Right cardiac atrium (tissue), 5 donors: ENCODE measurements around the gene BICC1. TPM values are rescaled to one million over a fixed set of nuclear protein-coding genes. Genes with fewer than 3 reads are reported as not detected.

Source experiments
- ATAC-seq, 2 donors: fragments of 200-7000 bp; cut with Tn5 transposase; one replicate each; pipeline versions ENCODE4 v1.8.0 to v1.9.1; 2020; ENCODE audit warnings: moderate library complexity in 2 of 2, mild to moderate bottlenecking in 1 of 2
- DNase-seq, 3 donors: peaks; one replicate each; pipeline ENCODE4 v3.0.0-alpha.2; 2020
- H3K27ac ChIP-seq: one replicate; pipeline ENCODE4 v1.5.1; 2013; ENCODE audit warnings: mild to moderate bottlenecking, low read length, control low read depth, moderate library complexity
- H3K27me3 ChIP-seq: one replicate; pipeline ENCODE4 v1.6.1; 2013; ENCODE audit not compliant: control insufficient read depth, insufficient read depth
- H3K4me1 ChIP-seq: one replicate; pipeline ENCODE4 v1.6.1; 2013; ENCODE audit warnings: low read length; ENCODE audit not compliant: control insufficient read depth, insufficient read depth
- H3K4me3 ChIP-seq: one replicate; pipeline ENCODE4 v1.5.1; 2013; ENCODE audit warnings: low read length, control low read depth
- H3K9me3 ChIP-seq: one replicate; pipeline ENCODE4 v1.6.1; 2013; ENCODE audit warnings: low read length; ENCODE audit not compliant: control insufficient read depth
- WGBS: extraction: QIAGEN DNeasy Blood & Tissue Kit; methylation state at CpG from one replicate; pipeline ENCODE4 v1.1.7; 2013; 5-methylcytosine and 5-hydroxymethylcytosine counted together
- intact Hi-C, 4 donors: fragments of 100-400 bp; cut with DNase I; formaldehyde crosslinking; loops; one replicate each; pipeline versions ENCODE4 v1.11.0 to v1.14.0; 2022 to 2023
- long read RNA-seq, 4 donors: library from polyadenylated mRNA; unstranded; transcript quantifications; one replicate each; pipeline ENCODE4 v2.0.0, GENCODE V29; 2020 to 2021
- polyA plus RNA-seq: library from polyadenylated mRNA; stranded (reverse); fragments of 200-250 nt; gene quantifications from one replicate; pipeline ENCODE4 v1.2.3, GENCODE V29; 2013
- total RNA-seq, 4 donors: library from RNA; stranded (reverse); fragmentation: NEBNext Ultra II Directional; extraction: Animal tissue kit (Norgen Biotek cat#: 25700); gene quantifications; one replicate each; pipeline ENCODE4 v1.2.1, GENCODE V29; 2021
- donor health status: healthy with polysubstance abuse.
- donor health status: DM: no; HTN: yes; CAD: no.
- donor health status: DM: no; HTN: no; CAD: no.
- donor health status: DM: no; HTN: yes; CAD: no; lungs with severe emphysema.
- donor health status: DM: yes; HTN: yes; CAD: no.

The BICC1 gene
- total RNA-seq (10 to 100 TPM; 11.9 to 15.9 (median 14.5) TPM), polyA plus RNA-seq (5.2 TPM)
- long read RNA-seq, donor 1, partial matches to known transcripts: 3 of 9 reads
- long read RNA-seq, donor 1, other reads (novel, unspliced or antisense): 6 of 9 reads
- long read RNA-seq, donor 2, partial matches to known transcripts: 1 of 1 reads
- long read RNA-seq, donor 2, other reads (novel, unspliced or antisense): 0 of 1 reads
- long read RNA-seq, donor 3, partial matches to known transcripts: 7 of 10 reads
- long read RNA-seq, donor 3, other reads (novel, unspliced or antisense): 3 of 10 reads
- long read RNA-seq, donor 4: 0 reads

DNA sequence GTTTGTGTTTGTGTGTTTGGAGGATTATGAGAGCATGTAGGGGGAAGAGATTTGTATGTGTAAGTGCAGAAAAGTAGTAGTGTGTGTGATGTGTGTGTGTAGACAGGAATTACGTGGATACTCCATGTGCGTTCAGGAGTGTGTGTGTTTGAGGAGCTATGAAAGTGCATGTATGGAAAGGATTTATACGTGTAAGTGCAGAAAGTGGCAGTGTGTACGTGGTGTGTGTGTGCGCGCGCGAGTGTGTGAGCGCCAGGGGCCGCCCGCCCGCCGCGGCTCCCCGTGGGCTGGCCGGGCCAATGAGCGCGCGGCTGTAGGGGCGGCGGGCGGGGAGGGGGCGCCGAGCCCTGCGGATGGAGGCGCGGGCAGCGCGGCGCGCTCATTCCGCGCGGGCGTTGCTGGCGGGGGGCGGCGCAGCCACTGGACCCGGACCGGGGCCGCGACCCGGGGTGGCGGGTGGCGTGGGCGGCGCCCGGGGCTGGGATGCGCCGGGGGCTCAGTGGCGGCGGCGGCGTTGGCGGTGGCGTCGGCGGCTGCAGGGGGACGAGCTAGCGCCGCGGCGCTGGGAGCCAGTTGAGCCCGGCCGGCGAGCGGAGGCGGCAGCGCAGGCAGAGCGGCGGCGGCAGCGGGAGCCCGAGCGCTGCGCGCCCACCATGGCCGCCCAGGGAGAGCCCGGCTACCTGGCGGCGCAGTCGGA lies at the start of gene BICC1:
TSS of gene BICC1 (plus strand) at position 382 of the 697 bp plus-strand sequence. CDS start at position 654, 272 bp downstream.
- H3K27ac ChIP-seq: peak within 1 kb of the TSS; percentile 68
- peak within 1 kb of the TSS; percentile 76 for H3K4me3 ChIP-seq
- DNase-seq: peak; percentile 62 to 85 (median 85)
- no peaks in the 10 kb centered on the region for H3K27me3 ChIP-seq
- H3K4me1 ChIP-seq: no peaks in the 10 kb centered on the region
- H3K9me3 ChIP-seq: no peaks in the 10 kb centered on the region
- intact Hi-C loops: no loop called here
- ATAC-seq: peak; percentile 92 to 93
- under 1% methylated on average over 82 of the region's 82 CpGs for WGBS

- ATAC-seq (no peak), DNase-seq (no peak)
- no peaks in the 10 kb centered on the region for H3K4me1 ChIP-seq
- H3K9me3 ChIP-seq: no peaks in the 10 kb centered on the region
- WGBS: 99% methylated on average over 2 of the region's 2 CpGs
- no peaks in the 10 kb centered on the region for H3K27me3 ChIP-seq
- intact Hi-C loops: no loop called here
- H3K4me3 ChIP-seq: no peak overlapping the region
- H3K27ac ChIP-seq: no peak overlapping the region
Measured at GRCh38 chr10:58464956-58465355, 47.7 kb upstream of the BICC1 start.

- Histone ChIP-seq H3K27me3 (no peaks in the 10 kb centered on the region), H3K9me3 (no peaks in the 10 kb centered on the region), H3K4me3 (no peak overlapping the region), H3K27ac (no peak overlapping the region), H3K4me1 (no peaks in the 10 kb centered on the region)
- WGBS: 39% methylated on average over 4 of the region's 4 CpGs
- intact Hi-C loops: no loop called here
- DNase-seq: no peak
- ATAC-seq: no peak
Measured at GRCh38 chr10:58465629-58466028, 47.0 kb upstream of the BICC1 start.

DNA sequence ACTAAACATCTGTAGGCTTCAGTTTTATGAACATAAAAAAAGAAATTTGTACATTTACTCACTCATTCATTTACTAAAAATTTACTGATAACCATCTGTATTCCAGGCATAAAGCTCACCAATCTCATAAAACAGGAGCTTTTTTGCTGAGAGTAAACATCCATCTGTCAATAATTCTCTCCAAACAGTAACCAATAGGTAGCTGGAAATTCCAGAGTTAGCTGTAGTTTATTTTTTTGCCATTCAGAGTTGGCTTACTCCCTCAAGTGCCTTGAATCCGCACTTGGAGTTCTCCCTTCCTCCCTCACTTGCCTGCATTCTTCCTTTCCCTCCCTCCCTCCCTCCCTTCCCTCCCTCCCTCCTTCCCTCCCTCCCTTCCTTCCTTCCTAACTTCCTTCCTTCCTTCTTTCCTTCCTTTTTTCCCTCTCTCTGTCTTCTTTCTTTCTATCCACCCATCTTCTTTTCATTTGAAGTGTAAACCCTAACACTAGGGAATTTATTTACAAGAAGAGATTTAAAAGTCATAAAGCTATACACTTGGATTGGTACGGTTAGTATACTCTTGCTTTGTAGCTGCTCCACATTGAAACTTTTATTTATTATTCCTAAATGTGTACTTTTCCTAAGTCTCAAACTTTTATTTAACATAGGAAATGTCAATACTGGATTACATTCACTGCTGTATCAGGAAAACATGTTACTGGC lies 44.6 kb upstream of the BICC1 start:
- H3K27ac ChIP-seq: no peak overlapping the region
- DNase-seq (no peak), ATAC-seq (no peak)
- H3K9me3 ChIP-seq: no peaks in the 10 kb centered on the region
- no peak overlapping the region for H3K4me3 ChIP-seq
- no peaks in the 10 kb centered on the region for H3K4me1 ChIP-seq
- WGBS: 57% methylated on average over 2 of the region's 2 CpGs
- intact Hi-C loops: no loop called here
- no peaks in the 10 kb centered on the region for H3K27me3 ChIP-seq

GRCh38 chr10:58473976-58474375 lies 38.7 kb upstream of the BICC1 start:
- DNase-seq (no peak), ATAC-seq (no peak)
- Histone ChIP-seq H3K27me3 (no peaks in the 10 kb centered on the region), H3K9me3 (no peaks in the 10 kb centered on the region), H3K4me3 (no peak overlapping the region), H3K27ac (no peak overlapping the region), H3K4me1 (no peaks in the 10 kb centered on the region)
- 83% methylated on average over 3 of the region's 3 CpGs for WGBS
- intact Hi-C loops: no loop called here

GRCh38 chr10:58475322-58476277 lies 37.1 kb upstream of the BICC1 start:
- no peak overlapping the region for H3K4me3 ChIP-seq
- H3K27ac ChIP-seq: peak overlapping the region; percentile 8
- 42% methylated on average over 11 of the region's 11 CpGs for WGBS
- no peaks in the 10 kb centered on the region for H3K9me3 ChIP-seq
- DNase-seq (no peak), ATAC-seq (peak; percentile 22 to 51)
- intact Hi-C loops: no loop called here
- no peaks in the 10 kb centered on the region for H3K4me1 ChIP-seq
- no peaks in the 10 kb centered on the region for H3K27me3 ChIP-seq

DNA sequence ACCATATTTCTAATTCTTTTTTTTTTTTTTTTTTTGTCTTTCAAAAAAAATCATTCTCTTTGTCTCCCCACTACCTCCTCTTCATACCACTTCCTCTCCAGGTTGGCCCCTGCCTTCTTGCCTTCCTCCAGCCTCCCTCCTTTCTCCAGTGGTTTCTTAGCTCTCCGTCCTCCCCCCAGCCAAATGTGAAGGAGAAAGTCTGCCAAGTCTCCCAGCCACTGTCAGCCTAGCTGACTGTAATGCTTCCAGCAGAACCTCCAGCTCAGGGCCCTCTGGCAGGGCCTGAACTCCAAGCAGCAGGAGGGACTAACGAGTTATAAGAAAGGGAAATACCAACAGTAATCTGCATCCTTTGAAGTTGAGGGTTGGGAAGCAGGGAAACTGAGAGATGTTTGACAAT lies 35.5 kb upstream of the BICC1 start:
- peak; percentile 72 to 93 for ATAC-seq
- intact Hi-C loops: no loop called here
- no peaks in the 10 kb centered on the region for H3K27me3 ChIP-seq
- H3K27ac ChIP-seq: no peak overlapping the region
- peak; percentile 59 to 77 (median 72) for DNase-seq
- H3K4me3 ChIP-seq: no peak overlapping the region
- H3K4me1 ChIP-seq: no peaks in the 10 kb centered on the region
- H3K9me3 ChIP-seq: no peaks in the 10 kb centered on the region
- 24% methylated on average over 2 of the region's 2 CpGs for WGBS

DNA sequence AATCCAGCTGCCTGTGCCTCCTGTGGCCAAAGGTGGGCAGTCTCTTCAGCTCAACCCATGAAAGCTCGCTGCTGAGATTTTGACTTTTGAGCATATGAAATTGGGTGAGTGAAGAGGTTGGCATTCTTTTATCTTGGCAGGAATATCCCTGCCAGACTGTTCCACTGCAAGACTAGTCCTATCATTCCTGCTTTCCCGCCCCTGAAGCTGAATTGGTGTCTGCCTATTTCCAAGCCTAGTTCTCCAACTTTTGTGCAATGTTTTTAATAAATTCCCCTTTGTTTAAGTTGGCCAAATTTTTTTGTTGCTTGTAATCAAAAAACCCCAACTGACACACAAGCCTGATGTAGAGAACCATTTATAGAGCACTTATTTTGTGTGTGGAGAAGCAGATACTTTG lies 34.8 kb upstream of the BICC1 start:
- WGBS: 55% methylated on average over 2 of the region's 2 CpGs
- H3K4me1 ChIP-seq: no peaks in the 10 kb centered on the region
- no peak overlapping the region for H3K4me3 ChIP-seq
- no peaks in the 10 kb centered on the region for H3K9me3 ChIP-seq
- H3K27me3 ChIP-seq: no peaks in the 10 kb centered on the region
- ATAC-seq (peak in 1 of 2 donors; percentile 64), DNase-seq (peak in 1 of 3 donors; percentile 41)
- H3K27ac ChIP-seq: no peak overlapping the region
- intact Hi-C loops: no loop called here

GRCh38 chr10:58479045-58479444 lies 33.6 kb upstream of the BICC1 start:
- intact Hi-C loops: no loop called here

DNA sequence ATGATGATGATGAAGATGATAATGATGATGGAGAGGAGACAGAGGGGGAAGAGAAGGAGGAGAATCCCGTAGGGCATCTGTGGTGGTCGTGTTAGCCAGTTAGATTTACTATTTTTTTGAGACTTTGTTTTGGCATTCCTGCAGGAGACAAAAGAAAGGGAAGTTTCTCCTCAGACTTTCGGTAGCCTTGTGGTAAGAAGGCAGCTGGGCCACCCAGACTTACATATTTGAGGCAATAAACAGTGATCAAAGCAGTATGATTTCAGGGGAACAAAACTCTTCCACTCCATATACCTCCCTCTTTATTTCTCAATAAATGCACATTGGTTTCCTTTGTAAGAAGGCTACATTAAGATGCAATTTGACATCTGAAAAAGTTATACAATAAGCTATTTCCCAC lies 32.4 kb upstream of the BICC1 start:
- intact Hi-C loops: no loop called here
- 86% methylated on average over 3 of the region's 3 CpGs for WGBS
- Histone ChIP-seq H3K27me3 (no peaks in the 10 kb centered on the region), H3K4me3 (no peak overlapping the region), H3K4me1 (no peaks in the 10 kb centered on the region), H3K27ac (no peak overlapping the region), H3K9me3 (no peaks in the 10 kb centered on the region)
- ATAC-seq (no peak), DNase-seq (no peak)

More at GRCh38 chr10:58479045-58479444, 33.6 kb upstream of the BICC1 start:
- H3K4me1 ChIP-seq: no peaks in the 10 kb centered on the region
- ATAC-seq (no peak), DNase-seq (no peak)
- no peak overlapping the region for H3K27ac ChIP-seq
- WGBS: 91% methylated on average over 2 of the region's 2 CpGs
- no peaks in the 10 kb centered on the region for H3K9me3 ChIP-seq
- no peak overlapping the region for H3K4me3 ChIP-seq
- no peaks in the 10 kb centered on the region for H3K27me3 ChIP-seq
